Erythroblast (primary cell): ENCODE results near the gene CCDC68.

ENCODE experiments used
- GATA1 ChIP-seq: IDR thresholded peaks from 2 replicates; pipeline ENCODE4 v1.6.1; 2011; ENCODE audit warnings: low read depth, mild to moderate bottlenecking, control low read depth, low read length, moderate library complexity
- POLR2A ChIP-seq: IDR thresholded peaks from 2 replicates; pipeline ENCODE4 v1.6.1; 2011; ENCODE audit warnings: mild to moderate bottlenecking, low read length

DNA sequence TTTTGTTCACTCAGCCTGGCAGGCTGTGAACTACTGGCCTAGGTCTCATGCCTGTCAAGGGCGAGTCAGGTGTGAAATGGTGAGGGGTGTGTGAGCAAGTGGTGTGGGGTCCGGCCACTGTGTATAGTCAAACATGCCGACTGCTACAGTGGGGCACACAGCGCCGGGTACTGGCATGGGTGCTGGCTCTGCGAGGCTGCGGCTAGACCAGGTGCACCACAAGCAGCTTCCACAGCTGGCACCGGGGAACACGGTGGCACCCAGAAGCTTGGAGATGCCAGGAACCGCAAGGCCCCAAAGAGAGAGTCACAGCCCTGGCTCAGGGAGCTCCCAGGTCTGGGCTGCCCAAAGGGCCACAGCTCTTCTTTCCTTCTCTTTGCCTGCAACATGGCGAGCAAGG is 49.7 kb downstream of the CCDC68 start:
- TF ChIP-seq POLR2A (no peak), GATA1 (no peak)
